ENCODE measurements around the gene MTHFD2L. TPM values are rescaled to one million over a fixed set of nuclear protein-coding genes. Genes with fewer than 3 reads are reported as not detected.

MTHFD2L gene
- total RNA-seq, 4 donors from 2014 or later = 11.8 to 17.1 (median 14.9) TPM

DNA sequence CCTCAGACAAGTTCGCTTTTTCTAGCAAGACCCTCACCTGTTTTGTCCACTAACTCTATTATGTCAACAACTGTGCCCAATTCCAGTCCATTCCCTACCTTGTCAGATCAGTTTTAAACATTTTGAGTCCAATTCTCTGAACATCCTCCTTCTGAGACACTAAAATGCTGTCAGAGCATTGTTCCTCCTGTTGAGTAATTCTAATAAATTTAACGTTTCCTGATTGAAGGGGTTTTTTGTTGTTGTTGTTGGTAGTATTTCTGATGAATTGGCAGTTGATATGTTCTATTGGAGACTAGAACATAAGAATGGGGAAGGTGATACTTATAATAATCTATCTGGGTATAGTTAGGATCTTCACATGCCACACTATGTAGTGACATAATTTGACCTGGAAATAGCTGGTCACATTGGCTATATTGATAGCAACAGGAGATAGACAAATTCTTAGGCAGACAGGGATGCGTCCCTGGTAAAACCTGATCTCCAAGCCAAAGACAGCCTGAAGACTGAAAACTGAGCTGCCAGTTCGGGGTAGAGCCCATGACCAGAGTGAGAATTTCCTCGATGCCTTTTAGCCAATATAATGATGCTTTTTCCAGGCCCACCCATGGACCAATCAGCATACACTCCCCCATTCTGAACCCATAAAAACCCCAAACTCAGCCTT, 46.5 kb upstream of the MTHFD2L start:
- TF ChIP-seq POLR2A (IDR thresholded peaks at IDR 0.05) = no peak
- TF ChIP-seq, protein P1, sequence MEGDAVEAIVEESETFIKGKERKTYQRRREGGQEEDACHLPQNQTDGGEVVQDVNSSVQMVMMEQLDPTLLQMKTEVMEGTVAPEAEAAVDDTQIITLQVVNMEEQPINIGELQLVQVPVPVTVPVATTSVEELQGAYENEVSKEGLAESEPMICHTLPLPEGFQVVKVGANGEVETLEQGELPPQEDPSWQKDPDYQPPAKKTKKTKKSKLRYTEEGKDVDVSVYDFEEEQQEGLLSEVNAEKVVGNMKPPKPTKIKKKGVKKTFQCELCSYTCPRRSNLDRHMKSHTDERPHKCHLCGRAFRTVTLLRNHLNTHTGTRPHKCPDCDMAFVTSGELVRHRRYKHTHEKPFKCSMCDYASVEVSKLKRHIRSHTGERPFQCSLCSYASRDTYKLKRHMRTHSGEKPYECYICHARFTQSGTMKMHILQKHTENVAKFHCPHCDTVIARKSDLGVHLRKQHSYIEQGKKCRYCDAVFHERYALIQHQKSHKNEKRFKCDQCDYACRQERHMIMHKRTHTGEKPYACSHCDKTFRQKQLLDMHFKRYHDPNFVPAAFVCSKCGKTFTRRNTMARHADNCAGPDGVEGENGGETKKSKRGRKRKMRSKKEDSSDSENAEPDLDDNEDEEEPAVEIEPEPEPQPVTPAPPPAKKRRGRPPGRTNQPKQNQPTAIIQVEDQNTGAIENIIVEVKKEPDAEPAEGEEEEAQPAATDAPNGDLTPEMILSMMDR (IDR thresholded peaks at IDR 0.05) = no peak
- Histone ChIP-seq H3K36me3 (no peaks in the 10 kb centered on the region), H3K4me3 (no peak overlapping the region), H3K4me1 (peaks cover 0 to 6% (median 0%) of the 10 kb centered on the region in 4 donors), H3K27ac (no peak overlapping the region), H3K27me3 (no peaks in the 10 kb centered on the region), H3K9me3 (no peaks in the 10 kb centered on the region)
- no peak for DNase-seq

DNA sequence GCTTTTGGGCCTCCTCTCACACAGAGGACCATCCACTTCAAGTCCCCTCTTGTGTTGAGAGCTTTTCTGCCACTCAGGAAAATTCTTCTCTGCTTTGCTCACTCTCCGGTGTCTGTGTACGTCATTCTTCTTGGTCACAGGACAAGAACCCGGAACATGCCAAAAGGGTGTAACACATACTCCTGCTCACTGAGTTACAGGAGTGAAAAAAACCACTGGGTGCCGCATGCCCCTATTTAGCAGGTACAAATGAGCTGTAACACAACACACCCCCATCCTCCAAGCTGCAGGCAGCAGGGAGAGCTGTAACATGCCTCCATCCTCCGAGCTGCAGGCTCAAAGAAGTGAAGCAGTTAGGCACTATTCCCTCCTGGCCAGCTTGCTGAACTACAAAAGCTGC, 45.9 kb upstream of the MTHFD2L start:
- Histone ChIP-seq H3K27ac (no peak overlapping the region), H3K4me1 (peaks cover 0 to 5% (median 2%) of the 10 kb centered on the region in 4 donors), H3K9me3 (no peaks in the 10 kb centered on the region), H3K27me3 (no peaks in the 10 kb centered on the region), H3K4me3 (no peak overlapping the region), H3K36me3 (no peaks in the 10 kb centered on the region)
- TF ChIP-seq POLR2A (IDR thresholded peaks at IDR 0.05) = no peak
- TF ChIP-seq, protein P1 (IDR thresholded peaks at IDR 0.05) = no peak
- no peak for DNase-seq

DNA sequence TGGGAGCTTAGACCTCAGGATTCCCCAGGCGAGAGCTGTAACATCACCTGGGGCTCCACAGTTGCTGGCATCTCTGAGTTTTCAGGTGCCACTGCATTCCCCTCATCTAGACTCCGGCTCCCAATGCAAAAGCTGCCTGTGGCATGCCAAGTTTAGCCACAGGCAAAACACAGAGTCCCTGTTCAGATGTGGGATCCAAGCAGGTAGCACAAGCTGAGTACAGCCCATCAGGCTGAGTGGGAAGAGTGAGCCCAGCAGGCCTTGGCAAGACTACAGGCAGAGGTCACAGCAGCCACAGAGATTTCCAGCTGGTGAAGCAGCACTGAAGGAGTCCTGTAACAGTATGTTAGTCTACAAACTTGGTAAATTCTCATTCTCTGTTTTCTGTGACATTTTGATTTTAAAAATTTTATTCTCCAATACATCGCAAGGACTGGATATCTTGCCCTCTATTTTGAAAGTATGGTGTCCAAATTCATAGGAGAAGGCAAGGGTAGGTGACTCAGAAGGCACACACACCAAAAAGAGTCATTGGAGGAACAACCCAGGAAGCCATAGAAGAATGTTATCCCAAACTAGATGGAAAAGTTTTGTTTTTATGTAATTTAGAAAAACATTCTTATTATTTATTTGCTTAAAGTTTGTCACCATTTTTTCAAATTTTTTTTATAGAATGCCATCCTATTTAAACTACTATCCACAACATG, 45.4 kb upstream of the MTHFD2L start:
- TF ChIP-seq, protein P1 (IDR thresholded peaks at IDR 0.05) = no peak
- no peak for TF ChIP-seq POLR2A (IDR thresholded peaks at IDR 0.05)
- H3K9me3 ChIP-seq = no peaks in the 10 kb centered on the region
- no peaks in the 10 kb centered on the region for H3K36me3 ChIP-seq
- no peak for DNase-seq
- H3K4me1 ChIP-seq = peaks cover 0 to 11% (median 2%) of the 10 kb centered on the region in 4 donors
- H3K27ac ChIP-seq = no peak overlapping the region
- no peak overlapping the region for H3K4me3 ChIP-seq
- no peaks in the 10 kb centered on the region for H3K27me3 ChIP-seq

GRCh38 chr4:74114234-74114633, 43.7 kb upstream of the MTHFD2L start:
- no peak for DNase-seq
- Histone ChIP-seq H3K27ac (no peak overlapping the region), H3K4me1 (peaks cover 0 to 13% (median 1%) of the 10 kb centered on the region in 4 donors), H3K36me3 (no peaks in the 10 kb centered on the region), H3K9me3 (no peaks in the 10 kb centered on the region), H3K27me3 (no peaks in the 10 kb centered on the region), H3K4me3 (no peak overlapping the region)
- TF ChIP-seq POLR2A (IDR thresholded peaks at IDR 0.05) = no peak
- TF ChIP-seq, protein P1 (IDR thresholded peaks at IDR 0.05) = no peak

DNA sequence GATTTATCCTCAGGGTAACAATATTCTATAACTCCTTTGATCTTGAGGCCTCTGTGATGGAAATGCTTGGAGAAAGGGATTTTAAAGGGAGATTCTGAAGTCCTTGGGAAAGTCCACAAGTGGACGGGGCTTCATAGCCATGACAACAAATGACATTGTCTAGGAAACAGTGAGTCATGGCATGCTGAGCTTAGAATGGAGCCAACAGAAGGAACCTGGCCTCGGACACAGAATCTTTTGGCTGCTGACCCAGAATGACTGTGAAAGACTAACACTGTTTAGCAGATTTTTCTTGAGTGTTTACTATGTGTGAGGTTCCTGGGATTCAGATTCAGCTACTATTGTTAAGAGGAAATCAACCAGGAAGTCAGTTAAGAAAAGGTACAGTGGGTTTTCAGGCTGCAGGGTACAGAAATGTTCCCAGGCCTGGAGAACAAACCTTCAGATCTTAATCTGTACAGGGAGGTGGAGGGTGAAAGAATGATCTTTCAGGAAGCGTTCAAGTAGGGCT, 40.8 kb upstream of the MTHFD2L start:
- Histone ChIP-seq H3K4me3 (no peak overlapping the region), H3K27me3 (no peaks in the 10 kb centered on the region), H3K9me3 (no peaks in the 10 kb centered on the region), H3K4me1 (peaks cover 0 to 13% (median 0%) of the 10 kb centered on the region in 4 donors), H3K36me3 (no peaks in the 10 kb centered on the region), H3K27ac (peak overlapping the region in 1 of 4 donors; percentile 44)
- DNase-seq = peak in 1 of 3 donors; percentile 55
- TF ChIP-seq, protein P1 (IDR thresholded peaks at IDR 0.05) = no peak
- no peak for TF ChIP-seq POLR2A (IDR thresholded peaks at IDR 0.05)
